Measurements from ENCODE around the gene CMPK1.
"Not testable (repeated sequence)": the region's sequence is repeated elsewhere in the genome, so short reads cannot be mapped to it uniquely, and the experiment has no call there.

CMPK1 gene

DNA sequence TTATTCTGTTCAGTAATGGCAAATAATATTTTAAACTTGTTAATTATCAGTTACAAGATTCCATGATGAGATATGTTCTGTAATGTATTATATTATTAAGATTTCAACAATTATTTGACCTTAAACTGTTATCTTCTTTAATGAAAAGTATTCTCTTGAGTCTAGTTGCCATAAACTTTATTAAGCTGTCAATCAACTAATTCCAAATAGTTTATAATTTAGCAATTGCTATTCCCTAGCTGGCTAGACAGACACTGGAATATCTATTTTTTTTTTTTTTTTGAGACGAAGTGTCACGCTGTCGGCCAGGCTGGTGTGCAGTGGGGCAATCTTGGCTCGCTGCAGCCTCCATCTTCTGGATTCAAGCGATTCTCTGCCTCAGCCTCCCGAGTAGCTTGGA is 3.8 kb downstream of the CMPK1 start:
- H3K4me3 ChIP-seq (ENCODE audit: low read depth, low read length): no peak overlapping the region

DNA sequence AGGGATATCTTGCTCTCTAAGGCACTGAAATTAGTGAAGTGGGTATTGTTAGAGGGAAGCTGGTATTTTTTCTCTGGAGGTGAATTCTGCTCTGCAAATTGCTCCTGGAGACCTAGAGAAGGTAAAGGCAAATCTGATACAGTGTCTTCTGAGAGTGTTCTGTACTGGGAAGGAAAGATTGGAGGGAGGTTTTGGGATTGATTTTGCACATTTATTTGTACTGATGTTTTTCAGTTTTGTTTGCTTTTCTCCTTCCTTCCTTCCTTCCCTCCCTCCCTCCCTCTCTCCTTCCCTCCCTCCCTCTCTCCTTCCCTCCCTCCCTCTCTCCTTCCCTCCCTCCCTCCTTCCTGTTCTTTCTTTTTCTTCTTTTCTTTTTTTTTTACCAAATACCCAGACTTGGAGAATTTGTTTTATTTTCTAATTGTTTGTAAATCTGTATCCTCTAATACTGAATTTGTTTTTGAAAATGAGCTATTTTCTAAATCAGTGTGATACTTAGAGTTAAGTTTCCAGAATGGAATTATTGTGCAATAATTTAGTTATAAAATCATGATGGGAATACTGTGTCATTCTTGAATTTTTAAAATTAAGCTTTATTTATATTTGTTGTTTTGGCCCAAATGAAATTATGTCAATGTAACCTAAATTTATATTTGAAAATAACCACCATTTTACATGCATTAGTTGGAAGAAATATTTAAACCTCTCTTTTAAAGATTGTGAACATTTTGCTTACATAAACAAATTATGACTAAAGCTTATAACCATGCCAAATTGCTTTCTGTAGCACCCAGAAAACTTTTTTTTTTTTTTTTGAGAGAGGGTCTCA is 4.9 kb downstream of the CMPK1 start:
- H3K4me3 ChIP-seq (ENCODE audit: low read depth, low read length): no peak overlapping the region

DNA sequence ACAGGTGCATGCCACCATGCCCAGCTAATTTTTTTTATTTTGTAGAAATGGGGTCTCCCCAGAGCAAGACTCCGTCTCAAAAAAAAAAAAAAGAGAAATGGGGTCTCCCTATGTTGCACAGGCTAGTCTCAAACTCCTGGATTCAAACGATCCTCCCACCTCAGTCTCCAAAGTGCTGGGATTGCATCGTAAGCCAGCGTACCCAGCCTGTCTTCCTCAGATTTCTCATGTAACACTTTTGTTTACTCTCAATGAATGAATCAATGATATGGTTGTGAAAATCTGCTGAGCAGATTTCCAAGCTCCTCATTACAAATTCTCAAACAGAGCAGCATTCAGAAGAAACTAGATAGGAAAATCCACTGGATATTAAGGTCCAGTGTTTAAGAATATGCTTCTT is 6.6 kb downstream of the CMPK1 start:
- H3K4me3 ChIP-seq (ENCODE audit: low read depth, low read length): no peak overlapping the region

DNA sequence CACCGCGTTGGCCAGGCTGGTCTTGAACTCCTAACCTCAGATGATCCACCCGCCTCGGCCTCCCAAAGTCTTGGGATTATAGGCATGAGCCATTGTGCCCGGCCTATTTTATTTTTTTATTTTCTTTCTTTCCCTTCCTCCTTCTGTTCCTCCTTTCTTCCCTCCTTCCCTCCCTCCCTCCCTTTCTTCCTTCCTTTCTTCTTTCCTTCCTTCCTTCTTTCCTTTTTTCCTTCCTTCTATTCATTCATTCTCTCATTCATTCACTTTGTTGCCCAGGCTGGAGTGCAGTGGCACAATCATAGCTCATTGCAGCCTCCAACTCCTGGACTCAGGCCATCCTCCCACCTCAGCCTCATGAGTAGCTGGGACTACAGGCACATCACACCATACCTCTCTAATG is 13.4 kb downstream of the CMPK1 start:
- not testable (repeated sequence) for H3K4me3 ChIP-seq (ENCODE audit: low read depth, low read length)

DNA sequence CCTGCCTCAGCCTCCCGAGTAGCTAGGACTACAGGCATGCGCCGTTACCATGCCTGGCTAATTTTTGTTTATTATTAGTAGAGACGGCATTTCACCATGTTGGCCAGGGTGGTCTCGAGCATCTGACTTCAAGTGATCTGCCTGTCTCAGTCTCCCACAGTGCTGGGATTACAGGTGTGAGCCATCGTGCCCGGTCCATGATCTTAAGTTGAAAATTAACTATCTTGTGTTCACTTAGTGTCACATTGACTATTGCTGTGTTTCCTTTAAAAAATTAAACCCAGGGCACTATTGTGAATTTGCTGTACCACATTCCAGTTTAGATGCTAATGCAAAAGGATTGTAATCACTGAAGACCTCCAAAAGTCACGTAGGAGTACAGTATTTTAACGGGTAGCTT is 14.1 kb downstream of the CMPK1 start:
- H3K4me3 ChIP-seq (ENCODE audit: low read depth, low read length): no peak overlapping the region

DNA sequence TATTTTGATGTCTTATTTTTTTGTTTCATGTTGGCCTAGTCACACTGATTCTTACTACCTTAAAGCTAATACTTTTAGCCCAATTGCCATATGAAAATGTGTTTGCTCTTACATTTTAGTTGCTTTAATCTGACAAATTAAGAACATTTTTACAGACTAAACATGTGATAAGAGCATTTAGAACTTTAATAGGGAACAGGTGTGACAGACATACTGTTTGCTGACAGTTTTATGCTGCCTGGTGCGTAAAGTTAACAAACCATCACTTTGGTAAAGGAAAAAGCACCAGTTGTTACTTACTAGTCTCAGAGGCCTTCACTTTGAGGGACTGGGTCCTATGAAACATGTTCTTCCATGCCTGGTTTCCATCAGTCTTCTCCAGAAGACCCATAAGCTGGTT is 14.7 kb downstream of the CMPK1 start:
- no peak overlapping the region for H3K4me3 ChIP-seq (ENCODE audit: low read depth, low read length)

DNA sequence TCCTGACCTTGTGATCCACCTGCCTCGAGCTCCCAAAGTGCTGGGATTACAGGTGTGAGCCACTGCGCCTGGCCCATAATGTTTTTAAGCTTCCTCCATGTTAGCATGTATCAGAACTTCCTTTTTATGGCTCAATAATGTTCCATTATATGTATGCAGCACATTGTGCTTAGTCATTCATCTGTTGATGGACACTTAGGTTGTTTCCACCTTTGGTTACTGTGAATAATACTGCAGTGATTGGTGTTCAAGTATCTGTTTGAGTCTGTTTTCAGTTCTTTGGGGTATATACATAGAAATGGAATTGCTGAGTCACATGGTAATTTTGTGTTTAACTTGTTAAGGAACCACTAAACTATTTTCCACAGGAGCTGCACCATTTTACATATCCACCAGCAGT is 17.7 kb downstream of the CMPK1 start:
- H3K4me3 ChIP-seq (ENCODE audit: low read depth, low read length): no peak overlapping the region

DNA sequence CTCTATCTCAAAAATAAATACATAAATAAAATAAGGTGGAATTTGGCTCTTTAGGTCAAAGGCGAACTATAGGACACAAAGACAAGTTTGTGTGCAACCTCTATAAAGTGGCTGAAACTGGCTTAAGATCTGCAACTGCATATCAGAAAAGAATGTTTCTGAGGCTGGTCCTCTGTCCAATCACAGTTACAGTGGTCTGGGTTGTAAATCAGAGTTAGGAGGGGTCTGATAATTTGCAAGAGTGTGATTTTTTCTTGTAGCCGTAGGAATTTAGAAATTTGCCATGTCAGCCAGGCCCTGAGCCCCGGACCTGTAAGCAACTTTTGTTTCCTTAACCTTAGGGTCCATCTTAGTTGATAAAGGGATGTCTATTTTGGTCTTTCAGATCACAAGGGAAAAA is 27.8 kb downstream of the CMPK1 start:
- H3K4me3 ChIP-seq (ENCODE audit: low read depth, low read length): no peak overlapping the region

DNA sequence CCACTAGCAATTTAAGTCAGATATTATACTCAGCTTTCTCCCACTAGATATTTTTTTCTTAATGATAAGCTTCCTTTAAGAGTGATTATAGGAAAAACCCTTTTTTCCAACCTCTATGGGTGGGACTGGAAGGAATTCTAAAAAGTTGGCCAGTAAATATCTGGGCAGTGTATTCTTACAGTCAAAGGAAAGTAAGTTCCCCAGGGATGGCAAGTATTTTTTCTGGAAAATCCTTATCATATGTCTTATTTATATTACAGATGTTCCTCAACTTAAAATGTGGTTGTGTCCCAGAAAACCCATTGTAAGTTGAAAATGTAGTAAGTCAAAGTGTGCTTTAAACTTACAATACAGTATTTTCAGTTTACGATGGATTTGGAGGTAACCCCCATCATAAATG is 29.2 kb downstream of the CMPK1 start:
- H3K4me3 ChIP-seq (ENCODE audit: low read depth, low read length): no peak overlapping the region

DNA sequence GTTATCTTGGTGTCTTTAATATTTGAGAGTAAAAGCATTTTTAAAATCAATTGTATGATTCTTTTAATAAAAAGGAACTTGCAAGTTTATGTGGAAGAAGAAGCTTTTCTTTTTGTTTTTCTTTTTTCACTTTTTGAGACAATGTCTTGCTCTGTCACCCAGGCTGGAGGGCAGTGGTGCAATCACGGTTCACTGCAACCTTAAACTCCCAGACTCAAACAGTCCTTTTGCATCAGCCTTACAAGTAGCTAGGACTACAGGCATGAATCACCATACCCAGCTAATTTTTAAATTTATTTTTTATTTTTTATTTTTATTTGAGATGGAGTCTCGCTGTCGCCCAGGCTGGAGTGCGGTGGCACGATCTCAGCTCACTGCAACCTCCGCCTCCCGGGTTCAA is 34.1 kb downstream of the CMPK1 start:
- no peak overlapping the region for H3K4me3 ChIP-seq (ENCODE audit: low read depth, low read length)

DNA sequence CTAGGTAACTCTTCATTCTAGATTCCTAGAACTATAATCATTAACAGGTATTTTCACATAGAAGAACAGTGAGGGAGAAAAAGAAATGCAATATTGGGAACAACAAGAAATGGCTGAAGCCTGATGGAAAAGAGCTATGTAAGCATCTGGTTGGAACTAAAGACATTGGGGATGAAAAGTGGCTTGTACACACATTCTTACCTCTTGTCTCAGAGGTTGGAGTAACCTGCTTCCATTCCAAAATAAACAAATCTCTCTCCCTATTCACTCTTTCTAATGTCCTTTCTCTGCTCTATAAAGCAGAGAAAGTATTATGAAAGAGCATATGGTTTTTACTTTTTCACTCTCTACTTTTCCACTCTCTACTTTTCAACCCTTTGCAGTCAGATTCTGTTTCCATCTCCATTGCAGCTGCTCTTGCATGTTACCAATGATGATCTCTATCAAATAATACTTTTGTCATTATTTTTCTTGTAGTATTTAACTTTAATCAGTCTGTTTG is 37.5 kb downstream of the CMPK1 start:
- H3K4me3 ChIP-seq (ENCODE audit: low read depth, low read length): no peak overlapping the region

DNA sequence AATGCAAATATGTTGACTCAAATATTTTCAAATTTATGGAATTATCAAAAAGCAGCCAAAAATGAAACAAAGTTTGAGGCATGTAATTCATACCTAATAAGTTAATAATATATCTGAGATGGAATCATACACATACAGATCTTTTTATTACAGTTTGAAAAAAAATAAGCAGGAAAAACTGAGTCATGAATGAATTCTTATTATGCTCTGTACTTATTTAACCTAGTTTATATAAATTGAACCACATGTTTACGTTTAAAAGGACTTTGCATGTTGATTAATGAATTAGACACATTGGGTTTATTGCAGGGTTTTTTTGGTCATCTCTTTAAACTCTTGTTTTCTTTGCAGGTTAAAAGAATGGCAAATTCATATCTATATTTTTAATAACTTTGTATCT is 40.9 kb downstream of the CMPK1 start:
- H3K4me3 ChIP-seq (ENCODE audit: low read depth, low read length): no peak overlapping the region

DNA sequence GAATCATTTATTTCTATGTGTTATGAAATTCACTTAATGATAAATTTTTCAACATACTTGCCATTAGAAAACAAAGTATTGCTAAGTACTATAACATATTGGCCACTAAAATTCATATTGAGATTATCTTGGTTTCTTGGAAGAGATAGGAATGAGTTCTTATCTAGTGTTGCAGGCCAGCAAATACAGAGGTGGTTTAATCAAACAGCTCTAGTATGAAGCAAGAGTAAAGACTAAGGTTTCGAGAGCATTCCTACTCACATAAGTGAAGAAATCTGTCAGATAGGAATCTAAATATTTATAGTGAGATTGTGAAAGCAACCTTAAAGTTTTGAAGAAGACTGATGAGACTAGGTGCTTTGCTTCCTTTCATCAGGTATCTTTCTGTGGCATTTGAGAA is 44.6 kb downstream of the CMPK1 start:
- no peak overlapping the region for H3K4me3 ChIP-seq (ENCODE audit: low read depth, low read length)

DNA sequence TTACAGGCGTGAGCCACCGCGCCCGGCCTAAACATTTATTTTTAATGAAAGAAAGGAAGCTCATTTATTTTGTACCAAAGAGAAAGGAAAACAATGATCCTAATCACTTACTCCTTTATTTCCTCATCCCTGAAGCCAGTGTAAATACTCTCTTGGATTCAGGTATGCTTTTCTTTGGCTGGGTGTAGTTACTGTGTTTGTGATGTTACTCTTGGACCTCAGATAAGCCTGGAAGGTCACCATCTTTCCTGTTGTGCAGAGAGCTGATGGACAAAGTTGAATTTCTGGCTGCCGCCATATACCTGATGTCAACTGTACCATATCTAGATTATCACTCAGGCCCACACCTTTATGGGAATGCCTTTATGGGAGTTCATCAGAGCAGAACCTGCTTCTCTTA is 47.1 kb downstream of the CMPK1 start:
- H3K4me3 ChIP-seq (ENCODE audit: low read depth, low read length): no peak overlapping the region

DNA sequence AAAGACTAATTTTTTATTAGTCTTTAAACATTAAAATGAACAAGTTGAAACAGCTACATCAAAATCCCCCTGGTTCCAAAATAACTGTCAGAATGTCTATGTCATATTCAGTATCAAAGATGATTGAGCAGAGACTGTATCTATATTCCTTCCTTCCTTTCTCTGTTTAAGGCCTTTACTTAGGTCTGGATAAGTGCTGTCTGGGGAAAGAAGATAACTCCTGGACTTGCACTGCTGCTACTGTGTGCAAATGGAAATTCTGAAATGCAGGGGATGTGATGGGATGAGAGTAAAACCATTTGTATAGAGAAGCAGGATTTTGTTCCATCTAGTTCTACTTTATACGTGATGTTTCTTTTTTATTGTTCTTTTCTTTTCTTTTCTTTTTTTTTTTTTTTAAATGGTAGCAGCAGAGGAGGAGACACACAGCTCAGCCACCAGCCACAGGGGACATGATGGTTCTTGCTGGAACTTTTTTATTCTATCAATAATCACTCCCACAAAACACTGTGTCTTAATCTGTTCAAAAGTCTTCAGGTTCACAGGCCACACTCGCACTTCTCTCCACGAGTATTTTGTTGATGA is 48.9 kb downstream of the CMPK1 start:
- no peak overlapping the region for H3K4me3 ChIP-seq (ENCODE audit: low read depth, low read length)

DNA sequence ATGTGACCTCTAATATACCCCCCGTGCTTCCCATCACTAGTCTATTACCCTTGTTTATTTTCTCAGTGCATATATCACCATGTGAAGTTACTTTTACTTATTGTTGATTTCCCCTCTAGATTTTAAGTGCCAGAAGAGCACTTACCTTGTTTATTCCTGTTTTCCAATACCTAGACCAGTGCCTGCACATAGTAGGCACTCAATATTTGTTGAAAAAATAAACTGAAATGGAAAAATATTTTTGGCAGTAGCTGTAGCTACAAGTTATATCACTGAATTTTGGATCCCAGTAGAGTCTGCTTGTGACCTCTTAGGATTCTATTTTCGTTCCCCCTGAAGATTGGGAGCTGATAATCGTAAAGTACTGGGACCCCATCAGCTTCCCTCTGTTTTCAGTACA is 50.5 kb downstream of the CMPK1 start:
- H3K4me3 ChIP-seq (ENCODE audit: low read depth, low read length): no peak overlapping the region

DNA sequence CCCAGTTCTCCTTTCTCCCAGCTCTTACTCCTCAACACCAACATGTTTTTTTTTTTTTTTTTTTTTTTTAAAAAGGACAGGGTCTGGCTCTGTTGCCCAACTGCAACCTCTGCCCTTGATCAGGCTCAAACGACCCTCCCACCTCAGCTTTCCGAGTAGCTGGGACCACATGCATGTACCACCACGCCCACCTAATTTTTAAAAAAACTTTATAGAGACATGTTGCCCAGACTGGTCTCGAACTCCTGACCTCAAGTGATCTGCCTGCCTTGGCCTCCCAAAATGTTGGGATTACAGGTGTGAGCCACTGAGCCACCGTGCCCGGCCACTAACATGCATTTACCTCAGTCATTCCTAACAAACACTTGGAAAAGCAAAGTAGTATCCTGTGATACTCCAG is 51.4 kb downstream of the CMPK1 start:
- H3K4me3 ChIP-seq (ENCODE audit: low read depth, low read length): no peak overlapping the region

DNA sequence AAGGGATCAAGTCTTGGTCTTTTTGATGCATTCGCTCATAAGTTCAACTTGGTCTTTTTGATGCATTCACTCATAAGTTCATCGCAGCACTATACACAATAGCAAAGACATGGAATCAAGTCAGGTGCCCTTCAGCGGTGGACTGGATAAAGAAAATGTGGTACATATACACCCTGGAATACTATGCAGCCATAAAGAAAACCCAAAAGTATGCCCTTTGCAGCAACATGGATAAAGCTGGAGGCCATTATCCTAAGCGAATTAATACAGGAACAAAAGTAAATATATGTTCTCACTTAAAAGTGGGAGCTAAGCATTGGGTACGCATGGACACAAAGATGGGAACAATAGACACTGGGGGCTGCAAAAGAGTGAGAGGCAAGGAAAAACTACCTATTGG is 52.7 kb downstream of the CMPK1 start:
- H3K4me3 ChIP-seq (ENCODE audit: low read depth, low read length): no peak overlapping the region

DNA sequence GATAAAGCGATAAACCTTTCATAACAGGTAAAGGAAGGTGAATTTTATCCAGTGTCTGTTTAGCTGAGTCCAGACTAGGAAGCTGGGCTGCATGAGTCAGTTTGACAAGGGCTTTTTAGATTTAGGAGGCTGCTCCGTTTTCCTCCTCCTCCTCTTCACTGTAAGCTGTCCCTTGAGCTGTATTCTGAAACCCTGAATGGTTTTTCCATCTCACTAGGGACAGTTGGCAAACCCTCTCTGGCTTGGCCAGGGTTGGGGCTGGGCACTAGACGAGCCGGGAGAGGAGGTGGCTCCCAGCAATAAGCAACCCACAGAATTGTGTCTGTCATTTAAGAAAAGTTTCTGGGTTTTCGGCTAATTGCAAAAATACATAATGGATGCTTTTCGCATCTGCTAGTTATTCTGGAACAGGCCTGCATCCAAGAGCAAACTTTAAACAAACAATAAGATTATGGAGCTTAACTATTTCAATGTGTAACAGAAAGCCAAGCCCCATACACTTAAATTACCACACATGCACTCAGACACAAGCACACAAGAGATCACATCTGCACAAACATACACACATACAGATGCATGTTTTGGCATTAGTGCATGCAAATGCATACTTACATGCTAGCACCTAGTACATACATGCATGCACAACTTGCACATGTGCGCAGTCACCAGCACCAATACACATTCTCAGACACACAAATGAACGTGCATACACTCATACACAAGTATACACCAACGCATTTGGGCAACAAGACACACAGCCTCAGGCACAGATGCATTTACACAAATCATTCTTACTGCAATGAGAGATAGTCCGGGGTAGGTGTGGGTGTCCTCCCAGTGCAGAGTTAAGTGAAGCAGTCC is 54.7 kb downstream of the CMPK1 start:
- no peak overlapping the region for H3K4me3 ChIP-seq (ENCODE audit: low read depth, low read length)

DNA sequence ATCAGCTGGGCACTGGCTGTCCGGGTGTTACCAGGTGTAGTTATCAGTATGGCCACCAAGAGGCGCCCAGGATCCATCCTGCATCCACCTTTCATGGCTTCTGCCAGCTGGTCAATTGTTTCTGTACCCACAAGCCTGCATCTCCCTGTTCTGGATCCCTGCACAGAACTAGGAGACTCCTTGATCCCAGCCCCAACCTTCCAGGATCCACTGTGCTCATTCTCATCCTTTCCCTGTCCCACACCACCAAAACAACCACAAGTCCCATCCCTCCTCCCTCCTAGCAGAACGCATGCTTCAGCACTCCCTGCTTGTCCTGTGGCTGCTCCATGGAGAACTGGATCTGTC is 55.3 kb downstream of the CMPK1 start:
- H3K4me3 ChIP-seq (ENCODE audit: low read depth, low read length): no peak overlapping the region

DNA sequence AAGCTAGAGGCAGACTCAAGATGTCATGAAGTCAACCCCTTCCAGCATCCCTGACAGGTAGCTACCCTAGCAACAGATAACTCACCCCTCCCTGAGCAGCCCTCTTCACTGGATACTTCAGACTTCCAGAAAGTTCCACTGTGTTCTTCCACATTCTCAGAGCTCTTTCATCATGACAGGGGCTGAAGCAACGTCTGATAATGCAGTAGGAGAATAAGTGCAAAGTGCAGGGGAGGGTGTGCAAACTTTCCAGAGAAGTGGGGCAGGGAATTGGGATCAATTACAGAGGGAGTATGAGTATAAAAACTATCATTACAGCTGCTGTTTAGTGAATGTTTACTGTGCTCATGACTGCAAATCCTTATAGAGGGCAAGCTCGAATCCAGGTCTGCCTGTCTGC is 56.1 kb downstream of the CMPK1 start:
- no peak overlapping the region for H3K4me3 ChIP-seq (ENCODE audit: low read depth, low read length)

DNA sequence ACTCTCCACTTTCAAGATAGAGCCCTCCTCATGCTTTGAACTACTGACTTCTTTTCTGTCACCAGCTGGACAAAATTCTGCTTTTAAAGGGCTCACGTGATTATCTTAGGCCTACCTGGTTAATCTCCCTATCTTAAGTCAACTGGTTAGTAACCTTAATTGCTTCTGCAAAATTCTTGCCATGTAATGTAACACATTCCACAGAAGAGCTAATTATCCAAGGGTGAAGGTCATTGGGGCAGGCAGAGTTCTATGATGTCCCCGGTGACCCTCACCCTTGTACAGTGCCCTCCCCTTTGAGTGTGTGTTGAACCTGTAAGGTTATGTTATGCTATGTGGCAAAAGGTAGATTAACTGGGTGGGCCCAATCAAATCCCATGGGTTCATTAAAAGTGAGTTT is 57.3 kb downstream of the CMPK1 start:
- H3K4me3 ChIP-seq (ENCODE audit: low read depth, low read length): no peak overlapping the region

Measured in iPS-11a (cell line).